ENCODE results near the gene DGCR8.

The DGCR8 gene

DNA sequence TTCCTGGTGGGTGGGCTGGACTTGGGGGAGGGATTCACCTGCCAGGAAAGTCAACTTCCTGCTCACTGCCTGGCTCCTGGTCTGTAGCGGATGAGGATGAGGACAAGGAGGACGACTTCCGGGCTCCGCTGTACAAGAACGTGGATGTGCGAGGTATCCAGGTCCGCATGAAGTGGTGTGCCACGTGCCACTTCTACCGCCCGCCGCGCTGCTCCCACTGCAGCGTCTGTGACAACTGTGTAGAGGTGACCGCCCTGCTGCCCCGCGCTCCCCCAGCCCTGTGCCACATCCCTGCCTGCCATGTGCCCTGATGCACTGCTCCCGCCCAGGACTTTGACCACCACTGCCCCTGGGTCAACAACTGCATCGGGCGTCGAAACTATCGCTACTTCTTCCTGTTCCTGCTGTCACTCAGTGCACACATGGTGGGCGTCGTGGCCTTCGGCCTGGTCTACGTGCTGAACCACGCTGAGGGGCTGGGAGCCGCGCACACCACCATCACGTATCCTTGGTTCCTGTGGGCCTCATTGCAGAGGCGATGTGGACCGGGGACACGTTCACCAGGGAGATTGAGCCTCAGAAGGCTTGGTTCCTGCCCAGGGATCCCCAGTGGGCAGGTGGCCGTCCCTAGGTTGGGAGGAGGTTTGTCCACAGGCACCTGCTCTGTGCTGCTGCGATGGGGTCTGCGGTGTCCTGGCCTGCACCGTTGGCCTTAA, 59.5 kb downstream of the DGCR8 start:
- DNase-seq, result no peak

- no peak for DNase-seq
These were observed 60.0 kb downstream of the DGCR8 start for GRCh38 chr22:20140107-20140445.

- DNase-seq, result no peak
These were observed 60.5 kb downstream of the DGCR8 start for GRCh38 chr22:20140521-20140964.

GRCh38 chr22:20141186-20142077, 61.4 kb downstream of the DGCR8 start:
- no peak for DNase-seq

DNA sequence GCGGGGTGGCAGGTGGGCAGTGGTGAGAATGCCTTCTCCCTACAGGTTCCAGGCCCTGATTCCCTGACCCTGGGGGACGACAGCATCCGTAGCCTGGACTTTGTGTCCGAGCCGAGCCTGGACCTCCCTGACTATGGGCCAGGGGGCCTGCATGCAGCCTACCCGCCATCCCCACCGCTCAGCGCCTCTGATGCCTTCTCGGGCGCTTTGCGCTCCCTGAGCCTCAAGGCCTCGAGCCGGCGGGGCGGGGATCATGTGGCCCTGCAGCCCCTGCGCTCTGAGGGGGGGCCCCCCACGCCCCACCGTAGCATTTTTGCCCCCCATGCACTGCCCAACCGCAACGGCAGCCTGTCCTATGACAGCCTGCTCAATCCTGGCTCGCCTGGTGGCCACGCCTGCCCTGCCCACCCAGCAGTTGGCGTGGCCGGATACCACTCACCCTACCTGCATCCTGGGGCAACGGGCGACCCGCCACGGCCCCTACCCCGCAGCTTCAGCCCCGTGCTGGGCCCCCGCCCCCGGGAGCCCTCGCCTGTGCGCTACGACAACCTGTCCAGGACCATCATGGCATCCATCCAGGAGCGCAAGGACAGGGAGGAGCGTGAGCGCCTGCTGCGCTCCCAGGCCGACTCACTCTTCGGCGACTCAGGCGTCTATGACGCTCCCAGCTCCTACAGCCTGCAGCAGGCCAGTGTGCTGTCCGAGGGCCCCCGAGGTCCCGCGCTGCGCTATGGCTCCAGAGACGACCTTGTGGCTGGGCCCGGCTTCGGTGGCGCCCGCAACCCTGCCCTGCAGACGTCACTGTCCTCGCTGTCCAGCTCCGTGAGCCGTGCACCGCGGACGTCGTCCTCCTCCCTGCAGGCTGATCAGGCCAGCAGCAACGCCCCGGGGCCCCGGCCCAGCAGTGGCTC, 62.9 kb downstream of the DGCR8 start:
- no peak for DNase-seq

- DNase-seq, result no peak
These were observed 64.0 kb downstream of the DGCR8 start for GRCh38 chr22:20143883-20144665.

DNA sequence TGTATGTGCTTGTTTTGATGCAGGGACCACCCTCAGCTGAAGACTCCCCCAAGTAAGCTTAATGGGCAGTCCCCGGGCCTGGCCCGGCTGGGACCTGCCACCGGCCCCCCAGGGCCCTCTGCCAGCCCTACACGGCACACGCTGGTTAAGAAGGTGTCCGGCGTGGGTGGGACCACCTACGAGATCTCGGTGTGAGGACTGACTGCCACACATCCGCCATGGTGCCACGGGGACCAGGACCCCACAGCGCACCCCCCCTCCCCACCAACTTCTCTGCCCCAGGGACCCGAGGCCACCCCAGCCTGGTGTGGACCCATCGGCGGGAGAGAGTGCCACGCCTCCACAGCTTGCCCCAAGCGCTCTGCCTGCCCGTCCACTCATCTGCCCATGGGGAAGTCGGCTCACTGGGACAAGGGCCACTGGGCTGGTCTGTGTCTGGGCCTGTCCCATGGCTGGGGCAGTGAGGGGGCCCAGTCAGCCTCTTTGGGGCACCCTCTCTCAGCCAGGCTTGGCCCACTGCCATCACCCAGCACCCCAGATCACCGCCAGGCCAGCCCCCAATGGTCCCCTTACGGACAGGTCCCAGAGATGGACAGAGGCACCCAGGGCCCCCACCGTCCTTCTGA, 65.3 kb downstream of the DGCR8 start:
- DNase-seq, result no peak

DNA sequence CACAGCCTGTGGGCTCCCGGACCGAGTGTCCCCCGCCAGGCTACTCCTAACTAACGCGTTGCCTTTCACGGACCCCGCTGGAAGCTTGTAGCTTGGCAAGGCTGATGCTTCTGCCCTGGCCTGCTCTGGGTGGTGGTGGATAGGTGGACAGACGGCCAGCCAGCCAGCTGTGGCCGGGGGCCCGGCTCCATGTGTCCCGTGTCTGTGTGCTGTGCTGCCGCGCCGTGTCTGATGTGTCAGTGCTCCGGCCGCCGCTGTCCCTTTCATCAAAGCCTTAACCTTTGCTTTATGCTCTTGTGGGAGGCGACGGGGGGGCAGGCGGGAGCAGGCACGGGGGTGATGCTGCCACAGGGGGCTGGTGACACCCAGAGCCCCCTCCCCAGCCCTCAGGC, 65.8 kb downstream of the DGCR8 start:
- no peak for DNase-seq

- no peak for DNase-seq
These were observed 66.7 kb downstream of the DGCR8 start for GRCh38 chr22:20146777-20147176.

- no peak for DNase-seq
These were observed 67.4 kb downstream of the DGCR8 start for GRCh38 chr22:20147237-20147988.

DNA sequence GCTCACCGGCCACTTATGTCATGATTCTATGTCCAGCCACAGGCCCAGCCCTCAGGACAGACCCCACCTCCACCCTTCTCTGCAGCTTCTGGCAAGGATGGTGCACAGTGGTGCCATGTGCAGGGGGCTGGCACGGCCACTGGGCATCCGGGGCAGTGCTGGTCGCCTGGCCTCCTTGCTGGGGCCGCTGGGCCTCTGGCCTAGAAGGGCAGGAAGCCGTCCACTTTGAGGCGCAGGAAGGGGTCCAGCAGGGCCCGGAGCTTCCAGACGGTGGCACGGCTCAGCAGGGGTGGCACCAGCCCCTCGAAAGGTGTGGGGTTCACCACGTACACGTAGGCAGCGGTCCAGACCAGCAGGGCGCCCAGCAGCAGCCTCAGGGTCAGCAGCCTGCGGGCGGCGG, 68.4 kb downstream of the DGCR8 start:
- no peak for DNase-seq

DNA sequence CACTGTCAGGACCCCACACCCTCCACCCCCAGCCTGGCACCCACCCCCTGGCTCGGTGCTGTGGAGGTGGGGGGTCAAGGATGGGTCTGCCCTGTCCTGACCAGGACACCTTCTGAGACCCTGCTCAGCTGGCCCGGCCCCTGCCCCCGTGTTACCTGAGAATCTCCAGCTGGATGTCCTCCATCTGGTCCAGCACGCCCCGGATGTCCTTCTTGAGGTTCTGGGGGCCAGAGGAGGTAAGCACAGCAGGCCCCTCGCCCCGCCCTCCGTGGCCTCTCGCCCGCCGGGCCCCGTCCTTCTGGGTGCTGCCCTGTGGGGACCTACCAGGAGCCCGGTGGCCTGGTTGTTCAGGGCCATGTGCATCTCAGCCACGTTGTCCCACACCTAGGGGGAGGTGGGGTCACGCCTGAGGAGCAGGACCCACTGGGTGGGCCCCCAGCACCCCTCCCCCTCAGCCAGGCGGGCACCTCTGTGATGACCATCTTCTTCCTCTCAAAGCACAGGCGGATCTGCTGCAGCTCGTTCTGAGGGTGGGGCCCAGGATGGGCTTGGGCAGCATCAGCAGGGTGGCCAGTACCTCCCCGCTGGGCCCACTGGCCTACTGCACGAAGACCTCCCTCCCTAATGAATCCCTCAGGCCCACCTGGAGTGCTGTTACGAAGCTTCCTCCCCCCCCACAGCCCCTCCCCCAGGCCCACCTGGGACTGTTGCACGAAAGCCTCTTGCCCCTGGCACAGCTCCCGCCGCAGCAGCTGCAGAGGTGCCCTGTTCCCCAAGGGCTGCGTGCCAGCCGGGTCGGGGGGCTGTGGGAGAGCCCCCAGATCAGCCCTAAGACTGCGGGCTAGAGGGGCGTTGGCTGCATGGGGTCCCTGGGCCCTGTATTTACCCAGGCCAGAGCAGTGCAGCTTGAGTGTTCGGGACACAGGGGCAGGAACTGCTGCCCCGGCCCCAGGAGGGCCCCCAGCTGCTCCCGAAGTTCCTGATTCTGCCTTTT, 69.5 kb downstream of the DGCR8 start:
- DNase-seq, result no peak

- no peak for DNase-seq
These were observed 70.6 kb downstream of the DGCR8 start, which contains the start of gene CCDC188 for GRCh38 chr22:20150381-20151275. TSS of gene CCDC188 (minus strand) at chr22:20151055. CDS start at chr22:20150986, 69 bp downstream.

GRCh38 chr22:20151276-20151588, 71.2 kb downstream of the DGCR8 start:
- no peak for DNase-seq

DNA sequence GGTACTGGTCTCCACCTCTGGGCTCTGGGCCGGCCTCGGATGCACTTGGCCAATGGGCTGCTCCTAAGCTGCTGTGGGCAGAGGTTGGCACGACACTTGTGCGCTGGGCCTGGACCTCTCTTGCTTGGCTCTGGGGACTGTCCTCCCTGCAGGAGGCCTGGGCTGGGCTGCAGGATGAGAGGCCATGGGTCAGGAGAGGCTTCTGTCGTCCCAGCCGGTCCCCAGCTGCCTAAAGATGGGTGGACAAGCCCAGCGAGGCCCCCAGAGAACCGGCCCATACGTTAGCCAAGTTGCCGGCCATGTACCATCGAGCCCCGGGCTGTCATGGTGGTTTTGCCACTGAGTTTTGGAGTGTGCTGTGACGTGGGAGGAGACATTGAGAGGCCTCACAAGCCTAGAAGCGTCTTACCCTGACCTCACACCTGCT, 72.4 kb downstream of the DGCR8 start:
- DNase-seq, result no peak

- DNase-seq, result no peak
These were observed 73.9 kb downstream of the DGCR8 start for GRCh38 chr22:20153945-20154344.

DNA sequence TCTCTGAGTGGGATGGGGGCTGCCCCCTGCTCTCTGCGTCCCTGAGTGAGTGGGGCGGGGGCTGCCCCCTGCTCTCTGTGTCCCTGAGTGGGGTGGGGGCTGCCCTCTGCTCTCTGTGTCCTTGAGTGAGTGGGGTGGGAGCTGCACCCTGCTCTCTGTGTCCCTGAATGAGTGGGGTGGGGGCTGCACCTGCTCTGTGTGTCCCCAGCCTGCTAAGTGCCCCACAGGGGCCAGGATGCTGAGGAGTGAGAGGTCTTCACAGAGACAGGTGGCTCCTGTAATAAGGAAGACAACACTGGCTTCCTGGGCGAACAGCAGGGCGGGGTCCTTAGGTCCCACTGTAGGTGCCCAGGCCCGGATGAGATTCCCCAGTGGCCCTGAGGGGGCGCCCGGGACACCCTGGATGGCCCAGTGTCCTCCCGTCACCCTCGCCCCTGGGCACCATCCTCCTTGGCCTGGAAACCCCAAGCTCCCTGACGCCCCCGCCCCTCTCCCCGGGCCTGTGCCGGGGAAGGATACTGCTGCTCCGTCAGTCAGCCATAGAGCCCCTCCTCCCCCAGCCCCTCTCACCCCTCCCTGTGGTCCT, 74.7 kb downstream of the DGCR8 start:
- no peak for DNase-seq

DNA sequence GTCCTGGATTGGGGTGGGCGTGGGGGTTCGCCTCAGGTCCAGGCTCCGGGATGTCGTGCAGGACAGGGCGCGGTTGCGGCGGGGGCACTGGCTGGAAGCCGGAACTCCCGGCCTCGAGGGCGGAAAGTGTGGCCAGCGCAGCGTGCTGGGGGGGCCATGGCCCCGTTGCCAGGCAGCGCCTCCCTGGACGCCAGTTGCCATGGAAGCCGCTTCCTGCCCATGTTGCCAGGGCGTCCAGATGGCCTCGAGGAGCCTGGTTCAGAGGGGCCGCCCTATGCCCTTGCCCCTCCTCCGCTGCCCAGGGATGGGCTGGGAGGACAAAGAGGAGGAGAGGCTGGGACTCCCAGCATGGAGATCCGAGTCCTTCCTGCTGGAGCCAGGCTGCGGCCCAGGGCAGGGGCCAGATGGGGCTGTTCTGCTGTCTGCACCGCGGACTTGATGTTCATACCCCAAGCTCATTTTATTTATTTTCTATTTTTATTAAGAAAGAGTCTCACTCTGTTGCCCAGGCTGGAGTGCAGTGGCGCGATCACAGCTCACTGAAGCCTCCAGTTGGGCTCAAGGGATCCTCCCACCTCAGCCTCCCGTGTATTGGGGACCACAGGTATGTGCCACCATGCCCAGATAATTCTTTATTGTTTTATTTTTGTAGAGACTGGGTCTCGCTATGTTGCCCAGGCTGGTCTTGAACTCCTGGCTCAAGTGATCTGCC, 75.4 kb downstream of the DGCR8 start:
- DNase-seq, result no peak
